ENCODE data around the gene GRK7.

GRK7 gene

DNA sequence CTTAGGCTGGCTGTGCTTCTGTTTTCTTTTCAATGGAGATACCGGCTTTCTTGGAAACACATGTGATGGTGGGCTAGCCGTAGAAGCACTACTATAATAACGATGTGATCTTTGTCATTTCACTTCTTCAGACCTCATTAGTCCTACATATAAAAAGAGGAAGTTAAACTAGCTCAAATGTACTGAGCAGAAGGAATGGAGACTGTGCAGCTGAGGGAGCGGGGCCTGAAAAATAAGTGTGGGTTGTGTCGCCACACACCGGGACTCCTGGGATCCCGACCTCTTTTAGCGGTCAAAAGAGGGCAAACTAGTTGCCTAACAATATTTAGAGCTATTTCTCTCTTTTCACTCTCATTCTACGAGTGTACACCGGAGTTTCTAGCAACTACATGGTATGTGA, 26.1 kb upstream of the GRK7 start:
- H3K27ac ChIP-seq, result no peak overlapping the region
- H2AFZ ChIP-seq (ENCODE audit: low read depth), result 0 out of 2 replicates have a peak overlapping the region, but pooled peaks have one; percentile 4
- TF ChIP-seq, protein P1, sequence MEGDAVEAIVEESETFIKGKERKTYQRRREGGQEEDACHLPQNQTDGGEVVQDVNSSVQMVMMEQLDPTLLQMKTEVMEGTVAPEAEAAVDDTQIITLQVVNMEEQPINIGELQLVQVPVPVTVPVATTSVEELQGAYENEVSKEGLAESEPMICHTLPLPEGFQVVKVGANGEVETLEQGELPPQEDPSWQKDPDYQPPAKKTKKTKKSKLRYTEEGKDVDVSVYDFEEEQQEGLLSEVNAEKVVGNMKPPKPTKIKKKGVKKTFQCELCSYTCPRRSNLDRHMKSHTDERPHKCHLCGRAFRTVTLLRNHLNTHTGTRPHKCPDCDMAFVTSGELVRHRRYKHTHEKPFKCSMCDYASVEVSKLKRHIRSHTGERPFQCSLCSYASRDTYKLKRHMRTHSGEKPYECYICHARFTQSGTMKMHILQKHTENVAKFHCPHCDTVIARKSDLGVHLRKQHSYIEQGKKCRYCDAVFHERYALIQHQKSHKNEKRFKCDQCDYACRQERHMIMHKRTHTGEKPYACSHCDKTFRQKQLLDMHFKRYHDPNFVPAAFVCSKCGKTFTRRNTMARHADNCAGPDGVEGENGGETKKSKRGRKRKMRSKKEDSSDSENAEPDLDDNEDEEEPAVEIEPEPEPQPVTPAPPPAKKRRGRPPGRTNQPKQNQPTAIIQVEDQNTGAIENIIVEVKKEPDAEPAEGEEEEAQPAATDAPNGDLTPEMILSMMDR (conservative IDR thresholded peaks at IDR 0.05; ENCODE audit: low read depth, low read length), result no peak
- no peak overlapping the region for H3K4me2 ChIP-seq
- no peak overlapping the region for H3K9ac ChIP-seq
- H4K20me1 ChIP-seq (ENCODE audit: insufficient read depth), result no peaks in the 10 kb centered on the region
- no peaks in the 10 kb centered on the region for H3K36me3 ChIP-seq (ENCODE audit: insufficient read depth)
- peaks cover 38% of the 10 kb centered on the region for H3K79me2 ChIP-seq (ENCODE audit: insufficient read depth, low read depth)
- H3K4me3 ChIP-seq (IDR thresholded peaks at IDR 0.05; ENCODE audit: insufficient read depth, low read depth, low read length), result no peak overlapping the region
- no peaks in the 10 kb centered on the region for H3K27me3 ChIP-seq (ENCODE audit: insufficient read depth, low read depth)
- H3K4me1 ChIP-seq (ENCODE audit: low read depth, poor library complexity, severe bottlenecking), result peaks cover 24% of the 10 kb centered on the region

DNA sequence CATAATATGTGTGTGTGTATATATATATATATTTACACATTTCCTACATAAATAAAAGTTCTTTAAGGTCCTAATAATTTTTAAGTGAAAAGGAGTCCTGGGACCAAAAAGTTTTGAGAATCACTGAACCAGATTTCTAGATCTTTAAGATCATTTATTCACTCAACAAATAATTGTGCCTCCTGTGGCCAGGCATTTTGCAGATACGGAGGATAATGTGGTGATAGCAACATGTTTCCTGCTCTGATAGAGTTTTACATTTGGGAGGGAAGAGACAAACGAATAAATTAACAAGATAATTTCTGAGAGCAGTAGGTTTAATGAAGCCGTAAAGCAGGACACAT, 25.6 kb upstream of the GRK7 start:
- H3K27ac ChIP-seq, result peak overlapping the region; percentile 84; the same call in 1 of the 2 replicates
- H3K4me1 ChIP-seq (ENCODE audit: low read depth, poor library complexity, severe bottlenecking), result peaks cover 24% of the 10 kb centered on the region
- no peaks in the 10 kb centered on the region for H3K36me3 ChIP-seq (ENCODE audit: insufficient read depth)
- peak overlapping the region; percentile 93; the same call in 1 of the 2 replicates for H3K9ac ChIP-seq
- H3K4me3 ChIP-seq (IDR thresholded peaks at IDR 0.05; ENCODE audit: insufficient read depth, low read depth, low read length), result peak overlapping the region; percentile 12
- no peaks in the 10 kb centered on the region for H3K27me3 ChIP-seq (ENCODE audit: insufficient read depth, low read depth)
- TF ChIP-seq, protein P1 (conservative IDR thresholded peaks at IDR 0.05; ENCODE audit: low read depth, low read length), result no peak
- peak overlapping the region; percentile 83 for H2AFZ ChIP-seq (ENCODE audit: low read depth)
- no peaks in the 10 kb centered on the region; the same call in 1 of the 2 replicates for H4K20me1 ChIP-seq (ENCODE audit: insufficient read depth)
- peaks cover 42% of the 10 kb centered on the region for H3K79me2 ChIP-seq (ENCODE audit: insufficient read depth, low read depth)
- peak overlapping the region; percentile 76 for H3K4me2 ChIP-seq

DNA sequence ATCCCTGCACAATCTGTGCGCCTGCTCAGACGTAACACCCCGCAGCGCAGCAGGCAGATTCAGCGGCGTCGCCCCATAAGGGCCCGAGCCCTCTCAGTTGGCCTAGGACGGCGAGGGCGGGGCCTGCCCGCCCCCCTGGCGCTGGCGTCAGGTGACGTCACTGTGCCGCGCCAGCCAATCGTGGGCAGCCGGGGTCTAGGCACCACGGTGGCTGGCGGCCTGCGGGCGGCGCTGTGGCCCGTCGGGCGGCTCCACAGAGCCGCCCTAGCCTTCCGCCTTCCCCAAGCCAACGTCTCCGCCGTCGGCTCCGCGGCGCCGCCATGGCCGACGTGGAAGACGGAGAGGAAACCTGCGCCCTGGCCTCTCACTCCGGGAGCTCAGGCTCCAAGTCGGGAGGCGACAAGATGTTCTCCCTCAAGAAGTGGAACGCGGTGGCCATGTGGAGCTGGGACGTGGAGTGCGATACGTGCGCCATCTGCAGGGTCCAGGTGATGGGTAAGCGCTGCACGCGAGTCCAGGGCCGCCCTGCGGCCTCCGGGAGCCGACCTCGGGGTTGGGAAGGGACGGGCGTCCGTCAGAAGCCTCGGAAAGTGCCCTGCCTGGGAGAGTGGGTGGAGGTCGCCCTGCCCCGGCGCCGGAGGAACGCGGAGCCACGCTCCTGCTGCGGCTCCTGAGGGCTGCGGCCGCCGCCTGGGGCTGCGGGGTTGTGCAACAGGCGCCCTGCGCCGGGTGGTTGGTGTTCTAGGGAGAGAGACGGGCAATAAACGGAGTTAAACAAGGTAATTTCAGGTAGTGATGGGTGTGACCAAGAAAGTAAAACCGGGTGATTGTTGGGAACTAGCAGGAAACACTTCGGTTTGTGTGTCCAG, 25.0 kb upstream of the GRK7 start, which contains the start of gene RNF7:
Gene RNF7 (plus strand): TSS at position 277 of the 869 bp plus-strand sequence. CDS start 44 bp downstream, at position 321.
- Histone ChIP-seq H3K4me3 (IDR thresholded peaks at IDR 0.05; ENCODE audit: insufficient read depth, low read depth, low read length) (peak within 1 kb of the TSS; percentile 94), H3K4me1 (ENCODE audit: low read depth, poor library complexity, severe bottlenecking) (peaks cover 25% of the 10 kb centered on the region), H3K27me3 (ENCODE audit: insufficient read depth, low read depth) (no peaks in the 10 kb centered on the region), H3K9ac (peak within 1 kb of the TSS; percentile 93), H3K79me2 (ENCODE audit: insufficient read depth, low read depth) (peaks cover 47% of the 10 kb centered on the region), H3K27ac (peak within 1 kb of the TSS; percentile 84), H3K36me3 (ENCODE audit: insufficient read depth) (no peaks in the 10 kb centered on the region), H2AFZ (ENCODE audit: low read depth) (peak within 1 kb of the TSS; percentile 83), H3K4me2 (peak within 1 kb of the TSS; percentile 76), H4K20me1 (ENCODE audit: insufficient read depth) (no peaks in the 10 kb centered on the region; the same call in 1 of the 2 replicates)
- TF ChIP-seq, protein P1 (conservative IDR thresholded peaks at IDR 0.05; ENCODE audit: low read depth, low read length), result peak; percentile 80

DNA sequence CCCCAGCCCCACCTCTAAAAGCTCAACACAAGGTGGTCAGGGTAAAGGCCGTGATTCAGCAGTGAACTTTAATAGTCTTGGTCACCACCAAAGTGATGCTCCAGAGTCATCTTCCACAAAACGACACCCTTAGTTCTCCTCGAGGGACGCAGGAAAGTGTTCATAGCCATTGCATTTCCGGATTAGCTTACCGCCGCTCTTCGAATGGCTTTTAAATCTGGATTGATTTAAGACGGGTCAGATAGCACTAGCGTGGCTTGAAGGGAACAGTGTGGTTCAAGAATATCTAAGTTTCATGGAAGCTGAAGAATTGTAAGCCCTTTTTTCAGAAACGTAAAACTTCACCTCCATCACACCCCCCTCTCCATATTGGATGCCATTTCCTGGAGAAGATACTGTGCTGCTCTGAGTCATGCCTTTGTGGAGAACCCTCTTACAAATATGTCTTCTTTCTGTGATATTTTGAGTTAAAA, 24.3 kb upstream of the GRK7 start:
- Histone ChIP-seq H3K4me3 (IDR thresholded peaks at IDR 0.05; ENCODE audit: insufficient read depth, low read depth, low read length) (peak overlapping the region; percentile 94), H3K9ac (peak overlapping the region; percentile 93), H3K79me2 (ENCODE audit: insufficient read depth, low read depth) (peaks cover 54% of the 10 kb centered on the region), H3K27ac (peak overlapping the region; percentile 84), H3K27me3 (ENCODE audit: insufficient read depth, low read depth) (no peaks in the 10 kb centered on the region), H3K36me3 (ENCODE audit: insufficient read depth) (no peaks in the 10 kb centered on the region), H2AFZ (ENCODE audit: low read depth) (peak overlapping the region; percentile 83), H3K4me2 (peak overlapping the region; percentile 75), H3K4me1 (ENCODE audit: low read depth, poor library complexity, severe bottlenecking) (peaks cover 29% of the 10 kb centered on the region), H4K20me1 (ENCODE audit: insufficient read depth) (no peaks in the 10 kb centered on the region; the same call in 1 of the 2 replicates)
- TF ChIP-seq, protein P1 (conservative IDR thresholded peaks at IDR 0.05; ENCODE audit: low read depth, low read length), result no peak
